ENCODE data around the gene PCSK5. TPM values are rescaled to one million over a fixed set of nuclear protein-coding genes. Genes with fewer than 3 reads are reported as not detected.
A peak's percentile ranks its signal among the peaks of the same experiment; 100 is the strongest.

Gene PCSK5
- total RNA-seq, 1 donor from 2014 or later: 8.9 TPM

DNA sequence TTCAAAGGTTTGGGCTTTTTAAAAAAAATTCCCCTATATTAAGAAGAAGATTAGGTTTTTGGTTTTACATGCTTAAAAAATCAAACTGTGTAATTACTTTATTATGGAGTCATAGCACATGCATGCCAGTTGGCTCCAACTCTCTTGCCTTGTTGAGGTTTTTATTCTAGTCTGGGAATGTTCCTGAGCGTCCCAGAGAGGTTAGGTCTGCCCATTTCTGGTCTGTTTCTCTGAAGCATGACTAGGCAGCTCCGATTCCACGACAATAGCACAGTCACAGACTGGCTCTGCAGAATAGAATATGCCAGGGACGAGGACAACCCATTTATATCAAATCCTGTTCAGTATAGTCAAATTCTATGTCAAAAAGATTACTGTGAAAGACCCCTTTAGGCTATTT is 217.0 kb downstream of the PCSK5 start:
- H3K27me3 Mint-ChIP-seq (ENCODE audit: low read depth): no peaks in the 10 kb centered on the region
- peaks cover 11% of the 10 kb centered on the region for H3K36me3 Mint-ChIP-seq (ENCODE audit: low read depth)
- no peak for DNase-seq (ENCODE audit: low spot score)
- TF ChIP-seq, protein P1, sequence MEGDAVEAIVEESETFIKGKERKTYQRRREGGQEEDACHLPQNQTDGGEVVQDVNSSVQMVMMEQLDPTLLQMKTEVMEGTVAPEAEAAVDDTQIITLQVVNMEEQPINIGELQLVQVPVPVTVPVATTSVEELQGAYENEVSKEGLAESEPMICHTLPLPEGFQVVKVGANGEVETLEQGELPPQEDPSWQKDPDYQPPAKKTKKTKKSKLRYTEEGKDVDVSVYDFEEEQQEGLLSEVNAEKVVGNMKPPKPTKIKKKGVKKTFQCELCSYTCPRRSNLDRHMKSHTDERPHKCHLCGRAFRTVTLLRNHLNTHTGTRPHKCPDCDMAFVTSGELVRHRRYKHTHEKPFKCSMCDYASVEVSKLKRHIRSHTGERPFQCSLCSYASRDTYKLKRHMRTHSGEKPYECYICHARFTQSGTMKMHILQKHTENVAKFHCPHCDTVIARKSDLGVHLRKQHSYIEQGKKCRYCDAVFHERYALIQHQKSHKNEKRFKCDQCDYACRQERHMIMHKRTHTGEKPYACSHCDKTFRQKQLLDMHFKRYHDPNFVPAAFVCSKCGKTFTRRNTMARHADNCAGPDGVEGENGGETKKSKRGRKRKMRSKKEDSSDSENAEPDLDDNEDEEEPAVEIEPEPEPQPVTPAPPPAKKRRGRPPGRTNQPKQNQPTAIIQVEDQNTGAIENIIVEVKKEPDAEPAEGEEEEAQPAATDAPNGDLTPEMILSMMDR (IDR thresholded peaks at IDR 0.05): no peak
- no peak overlapping the region for H3K27ac Mint-ChIP-seq (ENCODE audit: unreplicated experiment)
- peaks cover 37% of the 10 kb centered on the region for H3K4me1 Mint-ChIP-seq (ENCODE audit: low read depth)
- H3K4me3 Mint-ChIP-seq (ENCODE audit: unreplicated experiment): no peak overlapping the region
- no peaks in the 10 kb centered on the region for H3K9me3 Mint-ChIP-seq (ENCODE audit: low read depth)

DNA sequence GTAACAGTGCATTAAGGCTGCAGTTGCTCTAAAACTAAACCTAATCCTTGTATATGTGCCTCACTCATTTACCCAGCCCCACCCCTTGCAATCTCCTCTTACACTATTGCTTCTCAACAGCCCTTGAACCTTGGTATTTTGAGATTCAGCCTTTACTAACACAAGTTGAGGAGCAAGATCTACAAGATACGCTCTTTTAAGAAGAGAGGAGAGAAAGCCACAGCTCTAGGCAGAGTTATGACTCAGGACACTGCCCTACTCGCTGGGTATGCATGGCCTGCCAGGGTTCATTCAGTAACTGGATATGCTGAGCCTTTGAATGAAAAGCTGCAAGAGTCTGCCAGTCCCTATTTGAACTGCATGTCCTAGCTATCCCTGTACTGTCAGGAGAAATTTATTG is 219.5 kb downstream of the PCSK5 start:
- H3K36me3 Mint-ChIP-seq (ENCODE audit: low read depth): peaks cover 7% of the 10 kb centered on the region
- no peak overlapping the region for H3K4me3 Mint-ChIP-seq (ENCODE audit: unreplicated experiment)
- peaks cover 43% of the 10 kb centered on the region for H3K4me1 Mint-ChIP-seq (ENCODE audit: low read depth)
- no peak for DNase-seq (ENCODE audit: low spot score)
- peak overlapping the region; percentile 5 for H3K27ac Mint-ChIP-seq (ENCODE audit: unreplicated experiment)
- H3K27me3 Mint-ChIP-seq (ENCODE audit: low read depth): no peaks in the 10 kb centered on the region
- TF ChIP-seq, protein P1 (IDR thresholded peaks at IDR 0.05): no peak
- H3K9me3 Mint-ChIP-seq (ENCODE audit: low read depth): no peaks in the 10 kb centered on the region

DNA sequence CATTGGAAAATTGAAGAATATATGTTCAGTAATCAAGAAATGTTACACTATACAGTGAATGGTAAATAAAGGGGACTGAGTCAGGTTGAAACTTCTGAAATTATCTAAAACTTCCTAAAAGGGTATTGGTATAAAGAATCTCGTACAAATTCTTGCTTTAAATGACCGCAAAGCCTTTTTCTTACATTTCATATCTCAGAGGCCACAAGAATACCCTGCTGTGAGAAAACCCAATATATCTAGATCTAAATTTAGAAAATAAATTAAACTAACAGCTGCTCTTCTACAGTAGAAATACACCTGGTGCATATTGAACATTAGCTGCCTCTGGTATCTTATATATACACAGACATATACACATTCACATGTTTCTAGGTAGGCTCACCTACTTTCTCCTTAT is 221.7 kb downstream of the PCSK5 start:
- Mint-ChIP-seq H3K4me3 (ENCODE audit: unreplicated experiment) (no peak overlapping the region), H3K9me3 (ENCODE audit: low read depth) (no peaks in the 10 kb centered on the region), H3K4me1 (ENCODE audit: low read depth) (peaks cover 40% of the 10 kb centered on the region), H3K36me3 (ENCODE audit: low read depth) (peaks cover 6% of the 10 kb centered on the region), H3K27ac (ENCODE audit: unreplicated experiment) (no peak overlapping the region), H3K27me3 (ENCODE audit: low read depth) (no peaks in the 10 kb centered on the region)
- DNase-seq (ENCODE audit: low spot score): no peak
- TF ChIP-seq, protein P1 (IDR thresholded peaks at IDR 0.05): no peak

DNA sequence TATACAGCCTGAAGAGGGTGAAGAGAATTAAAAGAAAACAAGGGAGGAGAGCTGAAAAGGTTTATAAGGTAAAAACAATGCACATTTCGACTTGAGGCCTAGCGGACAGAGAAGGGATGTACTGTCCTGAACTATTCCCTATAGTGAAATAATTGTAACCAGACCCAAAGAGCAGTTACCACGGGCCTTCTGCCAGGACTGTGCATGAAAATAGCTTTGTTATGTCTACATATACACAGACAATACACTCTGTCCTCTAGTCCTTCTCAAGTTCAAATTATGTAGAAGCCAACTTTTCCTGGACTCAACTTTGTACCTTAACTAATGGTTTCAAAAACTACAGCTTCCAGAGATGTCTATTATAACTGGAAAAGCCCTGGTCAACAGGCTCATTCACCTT is 223.7 kb downstream of the PCSK5 start:
- DNase-seq (ENCODE audit: low spot score): no peak
- no peak overlapping the region for H3K4me3 Mint-ChIP-seq (ENCODE audit: unreplicated experiment)

DNA sequence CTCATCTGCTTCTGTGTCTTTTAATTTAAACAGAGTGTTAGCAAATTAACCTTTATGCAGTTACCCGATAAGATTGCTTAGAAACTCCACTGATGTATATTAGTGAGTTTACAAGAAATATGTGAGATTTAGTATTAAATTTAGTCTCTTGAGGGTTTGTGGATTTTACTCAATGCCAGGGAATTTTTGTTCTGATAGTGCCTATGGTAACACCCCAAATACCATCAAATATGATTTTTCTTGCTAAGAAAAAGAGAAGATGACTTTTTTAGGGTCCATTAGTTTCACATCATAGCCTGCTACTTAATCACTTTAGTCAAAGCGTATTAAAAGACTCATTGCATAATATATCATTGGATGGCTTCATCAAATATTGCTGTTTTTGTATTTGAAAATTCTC is 224.9 kb downstream of the PCSK5 start:
- Mint-ChIP-seq H3K4me1 (ENCODE audit: low read depth) (peaks cover 23% of the 10 kb centered on the region), H3K4me3 (ENCODE audit: unreplicated experiment) (no peak overlapping the region), H3K27ac (ENCODE audit: unreplicated experiment) (no peak overlapping the region), H3K9me3 (ENCODE audit: low read depth) (no peaks in the 10 kb centered on the region), H3K27me3 (ENCODE audit: low read depth) (no peaks in the 10 kb centered on the region), H3K36me3 (ENCODE audit: low read depth) (peaks cover 1% of the 10 kb centered on the region)
- no peak for DNase-seq (ENCODE audit: low spot score)
- TF ChIP-seq, protein P1 (IDR thresholded peaks at IDR 0.05): no peak

More for the DNA sequence above, 223.7 kb downstream of the PCSK5 start:
- TF ChIP-seq, protein P1 (IDR thresholded peaks at IDR 0.05): no peak
- peaks cover 32% of the 10 kb centered on the region for H3K4me1 Mint-ChIP-seq (ENCODE audit: low read depth)
- H3K27me3 Mint-ChIP-seq (ENCODE audit: low read depth): no peaks in the 10 kb centered on the region
- H3K9me3 Mint-ChIP-seq (ENCODE audit: low read depth): no peaks in the 10 kb centered on the region
- H3K36me3 Mint-ChIP-seq (ENCODE audit: low read depth): peaks cover 3% of the 10 kb centered on the region
- no peak overlapping the region for H3K27ac Mint-ChIP-seq (ENCODE audit: unreplicated experiment)
